Erythroblast (primary cell): ENCODE results near the gene ZNF512B.

ENCODE experiments used
- GATA1 ChIP-seq: IDR thresholded peaks from 2 replicates; pipeline ENCODE4 v1.6.1; 2011; ENCODE audit warnings: low read depth, mild to moderate bottlenecking, control low read depth, low read length, moderate library complexity
- POLR2A ChIP-seq: IDR thresholded peaks from 2 replicates; pipeline ENCODE4 v1.6.1; 2011; ENCODE audit warnings: mild to moderate bottlenecking, low read length

DNA sequence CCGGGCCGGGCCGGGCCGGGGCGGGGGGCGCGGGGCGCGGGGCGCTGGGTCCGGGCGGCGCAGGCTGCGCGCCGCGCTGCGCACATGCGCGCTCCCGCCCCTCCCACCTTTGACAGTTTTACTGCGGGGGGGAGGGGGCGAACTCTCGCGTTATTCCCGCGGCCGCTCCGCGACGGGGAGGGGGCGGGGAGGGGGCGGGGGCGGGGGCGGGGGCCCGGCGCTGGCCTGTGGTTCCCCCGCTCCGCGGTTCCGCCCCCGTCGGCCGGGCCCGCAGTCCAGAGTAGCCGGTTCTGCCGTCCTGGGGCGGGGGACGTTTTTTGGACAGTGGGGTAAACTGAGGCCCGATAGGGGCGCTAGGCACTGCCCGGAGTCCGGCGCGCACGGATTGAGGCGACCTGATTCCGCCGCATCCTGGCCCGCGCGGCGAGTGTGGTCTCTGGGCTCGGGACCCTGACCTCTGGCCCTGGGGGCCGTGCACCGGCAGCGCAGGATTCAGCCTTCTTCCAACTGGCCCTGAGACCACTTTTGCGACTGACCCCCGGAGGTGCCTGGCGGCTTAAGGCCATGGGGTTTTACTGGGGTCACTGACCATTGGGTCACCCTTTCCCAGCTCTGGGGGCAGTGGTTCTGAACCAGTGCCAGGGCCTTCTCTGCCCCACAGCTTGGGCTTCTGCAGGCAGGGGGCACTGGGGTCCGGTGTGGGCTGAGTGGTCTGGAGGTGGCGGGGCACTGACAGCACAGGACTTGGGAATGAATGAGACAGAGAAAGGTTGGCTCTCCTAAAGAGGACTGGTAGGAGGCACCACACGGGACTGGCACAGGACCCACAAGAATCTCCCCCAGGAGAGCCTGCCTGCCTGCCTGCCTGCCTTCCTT is at the start of gene ZNF512B:
- TF ChIP-seq POLR2A (no peak), GATA1 (no peak)
